GM21723 (cell line): ENCODE results near the gene SMTNL2.

ENCODE experiments used
- ATAC-seq: cut with Tn5 transposase; IDR thresholded peaks from one replicate; pipeline ENCODE4 v1.9.1; 2021; ENCODE audit warnings: mild to moderate bottlenecking, moderate library complexity; ENCODE audit not compliant: unreplicated experiment

The SMTNL2 gene

GRCh38 chr17:4545217-4545951 is 38.9 kb upstream of the SMTNL2 start:
- ATAC-seq = no peak

GRCh38 chr17:4547118-4547906 is 37.0 kb upstream of the SMTNL2 start:
- no peak for ATAC-seq

- ATAC-seq = no peak
Measured at GRCh38 chr17:4548061-4548461, 36.3 kb upstream of the SMTNL2 start.

GRCh38 chr17:4548721-4549531 is 35.4 kb upstream of the SMTNL2 start:
- no peak for ATAC-seq

GRCh38 chr17:4549781-4550533 is 34.4 kb upstream of the SMTNL2 start:
- ATAC-seq = no peak

GRCh38 chr17:4550534-4551039 is 33.7 kb upstream of the SMTNL2 start:
- no peak for ATAC-seq

GRCh38 chr17:4551141-4551540 is 33.2 kb upstream of the SMTNL2 start:
- no peak for ATAC-seq

- ATAC-seq = no peak
Measured at GRCh38 chr17:4551796-4552525, 32.4 kb upstream of the SMTNL2 start.

- no peak for ATAC-seq
Measured at GRCh38 chr17:4553669-4554068, 30.7 kb upstream of the SMTNL2 start.

GRCh38 chr17:4554441-4554996 is 29.8 kb upstream of the SMTNL2 start:
- ATAC-seq = no peak

- peak; percentile 74 for ATAC-seq
Measured at GRCh38 chr17:4554997-4555799, 29.1 kb upstream of the SMTNL2 start, which contains the start of gene MYBBP1A. Gene MYBBP1A (minus strand): TSS chr17:4555384. CDS start chr17:4555324, 60 bp downstream.

- no peak for ATAC-seq
Measured at GRCh38 chr17:4555873-4556759, 28.2 kb upstream of the SMTNL2 start.

- no peak for ATAC-seq
Measured at GRCh38 chr17:4556996-4557395, 27.3 kb upstream of the SMTNL2 start.

GRCh38 chr17:4557626-4558346 is 26.5 kb upstream of the SMTNL2 start:
- ATAC-seq = no peak

GRCh38 chr17:4558347-4558971 is 25.9 kb upstream of the SMTNL2 start:
- ATAC-seq = no peak

- ATAC-seq = no peak
Measured at GRCh38 chr17:4559139-4559791, 25.1 kb upstream of the SMTNL2 start.
